Prostate gland (tissue), 2 donors: Measurements from ENCODE around the gene MAP3K20.

Source experiments
- POLR2A ChIP-seq: fragments of 450-650 bp; IDR thresholded peaks from one replicate; pipeline ENCODE4 v1.6.1; 2016; ENCODE audit warnings: antibody characterized with exemption, mild to moderate bottlenecking
- TF ChIP-seq, protein P1 (sequence below), 4 experiments: fragments of 200-600 bp in 2 of 4; fragments of 450-650 bp in 2 of 4; sonication (generic) in 2 of 4; IDR thresholded peaks; 1 replicate in 3 of 4; 2 replicates in 1 of 4; pipeline ENCODE4 v1.5.1; 2016 to 2019; ENCODE audit warnings: antibody characterized with exemption in 4 of 4, mild to moderate bottlenecking in 2 of 4, moderate library complexity in 2 of 4

- TF ChIP-seq, protein P1, sequence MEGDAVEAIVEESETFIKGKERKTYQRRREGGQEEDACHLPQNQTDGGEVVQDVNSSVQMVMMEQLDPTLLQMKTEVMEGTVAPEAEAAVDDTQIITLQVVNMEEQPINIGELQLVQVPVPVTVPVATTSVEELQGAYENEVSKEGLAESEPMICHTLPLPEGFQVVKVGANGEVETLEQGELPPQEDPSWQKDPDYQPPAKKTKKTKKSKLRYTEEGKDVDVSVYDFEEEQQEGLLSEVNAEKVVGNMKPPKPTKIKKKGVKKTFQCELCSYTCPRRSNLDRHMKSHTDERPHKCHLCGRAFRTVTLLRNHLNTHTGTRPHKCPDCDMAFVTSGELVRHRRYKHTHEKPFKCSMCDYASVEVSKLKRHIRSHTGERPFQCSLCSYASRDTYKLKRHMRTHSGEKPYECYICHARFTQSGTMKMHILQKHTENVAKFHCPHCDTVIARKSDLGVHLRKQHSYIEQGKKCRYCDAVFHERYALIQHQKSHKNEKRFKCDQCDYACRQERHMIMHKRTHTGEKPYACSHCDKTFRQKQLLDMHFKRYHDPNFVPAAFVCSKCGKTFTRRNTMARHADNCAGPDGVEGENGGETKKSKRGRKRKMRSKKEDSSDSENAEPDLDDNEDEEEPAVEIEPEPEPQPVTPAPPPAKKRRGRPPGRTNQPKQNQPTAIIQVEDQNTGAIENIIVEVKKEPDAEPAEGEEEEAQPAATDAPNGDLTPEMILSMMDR (IDR thresholded peaks at IDR 0.05): no peak
- TF ChIP-seq POLR2A: no peak
Measured at GRCh38 chr2:173141666-173142065, 66.0 kb downstream of the MAP3K20 start.
